Neural cell (in vitro differentiated cells): ENCODE data around the gene NUDC. TPM values are rescaled to one million over a fixed set of nuclear protein-coding genes. Genes with fewer than 3 reads are reported as not detected.

Experiments
- H2AFZ ChIP-seq: fragments of 200-600, 300-800 bp; sonication (generic), shearing (Covaris generic); 2 replicates; pipeline ENCODE4 v1.6.0; 2014; ENCODE audit warnings: low read depth, mild to moderate bottlenecking, antibody characterized with exemption, low read length, moderate library complexity
- H3F3A ChIP-seq: fragments of 200-600 bp; shearing (Covaris generic); 2 replicates; pipeline ENCODE4 v1.6.1; 2016; ENCODE audit warnings: mild to moderate bottlenecking, moderate library complexity, mixed read lengths, antibody characterized with exemption, low read length; ENCODE audit not compliant: insufficient read depth, poor library complexity, severe bottlenecking
- H3K27ac ChIP-seq: fragments of 200-600, 300-800 bp; sonication (generic), shearing (Covaris generic); 2 replicates; pipeline ENCODE4 v1.5.1; 2014; ENCODE audit warnings: mild to moderate bottlenecking, low read length, moderate library complexity
- H3K27me3 ChIP-seq: fragments of 300-800, 200-600 bp; sonication (generic), shearing (Covaris generic); 2 replicates; pipeline ENCODE4 v1.6.0; 2014; ENCODE audit warnings: mild to moderate bottlenecking, low read depth, low read length, moderate library complexity; ENCODE audit not compliant: insufficient read depth
- H3K36me3 ChIP-seq: fragments of 300-800, 200-600 bp; sonication (generic), shearing (Covaris generic); 2 replicates; pipeline ENCODE4 v1.5.1; 2014; ENCODE audit warnings: mild to moderate bottlenecking, antibody characterized with exemption, low read length, moderate library complexity; ENCODE audit not compliant: insufficient read depth
- H3K4me2 ChIP-seq: fragments of 300-800, 200-600 bp; sonication (generic), shearing (Covaris generic); 2 replicates; pipeline ENCODE4 v1.6.0; 2014; ENCODE audit warnings: mild to moderate bottlenecking, low read length
- H3K4me3 ChIP-seq: fragments of 300-800, 200-600 bp; sonication (generic), shearing (Covaris generic); 2 replicates; pipeline ENCODE4 v1.5.1; 2014; ENCODE audit warnings: mild to moderate bottlenecking, low read length, moderate library complexity
- H3K79me2 ChIP-seq: fragments of 200-600 bp; shearing (Covaris generic); replicated peaks from 2 replicates; pipeline ENCODE4 v1.6.0; 2014; ENCODE audit warnings: mild to moderate bottlenecking, low read length, moderate library complexity; ENCODE audit not compliant: insufficient read depth
- H3K9ac ChIP-seq: fragments of 300-800, 200-600 bp; sonication (generic), shearing (Covaris generic); 2 replicates; pipeline ENCODE4 v1.6.1; 2016; ENCODE audit warnings: mild to moderate bottlenecking, low read length, mixed read lengths
- H3K9me2 ChIP-seq: fragments of 200-600 bp; shearing (Covaris generic); 2 replicates; pipeline ENCODE4 v1.6.1; 2016; ENCODE audit warnings: mild to moderate bottlenecking, low read length, mixed read lengths; ENCODE audit not compliant: insufficient read depth
- H3K9me3 ChIP-seq: fragments of 200-600, 300-800 bp; sonication (generic), shearing (Covaris generic); 2 replicates; pipeline ENCODE4 v1.6.1; 2016; ENCODE audit warnings: mild to moderate bottlenecking, mixed run types, low read length, moderate library complexity, mixed read lengths
- H4K20me1 ChIP-seq: fragments of 200-600 bp; shearing (Covaris generic); 2 replicates; pipeline ENCODE4 v1.6.1; 2016; ENCODE audit warnings: mild to moderate bottlenecking, mixed run types; ENCODE audit not compliant: insufficient read depth
- EP300 ChIP-seq: fragments of 450-650 bp; conservative IDR thresholded peaks from 2 replicates; pipeline ENCODE4 v1.6.1; 2014; ENCODE audit warnings: antibody characterized with exemption, mild to moderate bottlenecking, moderate library complexity; ENCODE audit not compliant: poor library complexity, severe bottlenecking
- EZH2 ChIP-seq: fragments of 200-600, 300-800 bp; shearing (Covaris generic), sonication (generic); IDR thresholded peaks from 2 replicates; pipeline ENCODE4 v1.6.1; 2014; ENCODE audit warnings: antibody characterized with exemption, low read length, borderline replicate concordance, mild to moderate bottlenecking; ENCODE audit not compliant: insufficient read depth, poor library complexity, severe bottlenecking
- MXI1 ChIP-seq: fragments of 450-650 bp; conservative IDR thresholded peaks from 2 replicates; pipeline ENCODE4 v1.6.1; 2014; ENCODE audit warnings: antibody characterized with exemption, mild to moderate bottlenecking; ENCODE audit not compliant: poor library complexity, severe bottlenecking
- POLR2AphosphoS5 ChIP-seq: IDR thresholded peaks from 2 replicates; pipeline ENCODE4 v1.6.1; 2012
- RAD21 ChIP-seq: fragments of 450-650 bp; conservative IDR thresholded peaks from 2 replicates; pipeline ENCODE4 v1.6.1; 2014; ENCODE audit warnings: antibody characterized with exemption, mild to moderate bottlenecking, moderate library complexity
- SMC3 ChIP-seq: fragments of 450-650 bp; conservative IDR thresholded peaks from 2 replicates; pipeline ENCODE4 v1.6.1; 2014; ENCODE audit warnings: antibody characterized with exemption, mild to moderate bottlenecking, moderate library complexity; ENCODE audit not compliant: poor library complexity
- TAF1 ChIP-seq: IDR thresholded peaks from 2 replicates; pipeline ENCODE4 v1.6.1; 2012; ENCODE audit warnings: low read depth
- polyA plus RNA-seq: library from polyadenylated mRNA; depleted of rRNA; stranded (reverse); fragments of >200 nt; gene quantifications from 2 replicates; pipeline ENCODE4 v1.2.3, GENCODE V29; 2014
- TF ChIP-seq, protein P1 (sequence below): IDR thresholded peaks from 2 replicates; pipeline ENCODE4 v1.6.1; 2012; ENCODE audit warnings: borderline replicate concordance
- TF ChIP-seq, protein P2 (sequence below): fragments of 450-650 bp; IDR thresholded peaks from 2 replicates; pipeline ENCODE4 v1.5.1; 2014; ENCODE audit warnings: antibody characterized with exemption, mild to moderate bottlenecking, moderate library complexity; ENCODE audit not compliant: poor library complexity, severe bottlenecking

NUDC gene
- polyA plus RNA-seq, 1 donor from 2014 or later = 20.6 TPM

DNA sequence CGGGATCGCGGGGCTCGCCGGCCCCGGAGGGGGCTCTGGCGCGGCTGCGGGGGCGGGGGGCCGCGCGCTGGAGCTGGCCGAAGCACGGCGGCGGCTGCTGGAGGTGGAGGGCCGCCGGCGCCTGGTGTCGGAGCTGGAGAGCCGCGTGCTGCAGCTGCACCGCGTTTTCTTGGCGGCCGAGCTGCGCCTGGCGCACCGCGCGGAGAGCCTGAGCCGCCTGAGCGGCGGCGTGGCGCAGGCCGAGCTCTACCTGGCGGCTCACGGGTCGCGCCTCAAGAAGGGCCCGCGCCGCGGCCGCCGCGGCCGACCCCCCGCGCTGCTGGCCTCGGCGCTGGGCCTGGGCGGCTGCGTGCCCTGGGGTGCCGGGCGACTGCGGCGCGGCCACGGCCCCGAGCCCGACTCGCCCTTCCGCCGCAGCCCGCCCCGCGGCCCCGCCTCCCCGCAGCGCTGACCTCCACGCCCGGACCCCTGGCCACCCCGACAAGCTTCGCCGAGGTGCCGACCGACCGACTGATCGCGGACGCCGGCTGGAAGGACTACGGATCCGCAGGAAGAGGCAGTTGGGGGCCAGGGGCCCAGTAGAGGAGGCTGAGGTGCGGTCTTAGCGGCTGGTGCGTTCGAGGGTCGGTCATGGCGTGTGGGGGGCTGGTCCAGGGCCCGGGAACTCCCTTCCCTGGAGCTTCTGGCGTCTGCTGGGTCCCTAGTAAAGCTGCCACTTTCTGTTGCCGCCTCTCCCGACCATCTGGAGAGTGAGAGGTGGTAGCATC, 72.7 kb downstream of the NUDC start:
- no peak for TF ChIP-seq RAD21
- TF ChIP-seq, protein P1, sequence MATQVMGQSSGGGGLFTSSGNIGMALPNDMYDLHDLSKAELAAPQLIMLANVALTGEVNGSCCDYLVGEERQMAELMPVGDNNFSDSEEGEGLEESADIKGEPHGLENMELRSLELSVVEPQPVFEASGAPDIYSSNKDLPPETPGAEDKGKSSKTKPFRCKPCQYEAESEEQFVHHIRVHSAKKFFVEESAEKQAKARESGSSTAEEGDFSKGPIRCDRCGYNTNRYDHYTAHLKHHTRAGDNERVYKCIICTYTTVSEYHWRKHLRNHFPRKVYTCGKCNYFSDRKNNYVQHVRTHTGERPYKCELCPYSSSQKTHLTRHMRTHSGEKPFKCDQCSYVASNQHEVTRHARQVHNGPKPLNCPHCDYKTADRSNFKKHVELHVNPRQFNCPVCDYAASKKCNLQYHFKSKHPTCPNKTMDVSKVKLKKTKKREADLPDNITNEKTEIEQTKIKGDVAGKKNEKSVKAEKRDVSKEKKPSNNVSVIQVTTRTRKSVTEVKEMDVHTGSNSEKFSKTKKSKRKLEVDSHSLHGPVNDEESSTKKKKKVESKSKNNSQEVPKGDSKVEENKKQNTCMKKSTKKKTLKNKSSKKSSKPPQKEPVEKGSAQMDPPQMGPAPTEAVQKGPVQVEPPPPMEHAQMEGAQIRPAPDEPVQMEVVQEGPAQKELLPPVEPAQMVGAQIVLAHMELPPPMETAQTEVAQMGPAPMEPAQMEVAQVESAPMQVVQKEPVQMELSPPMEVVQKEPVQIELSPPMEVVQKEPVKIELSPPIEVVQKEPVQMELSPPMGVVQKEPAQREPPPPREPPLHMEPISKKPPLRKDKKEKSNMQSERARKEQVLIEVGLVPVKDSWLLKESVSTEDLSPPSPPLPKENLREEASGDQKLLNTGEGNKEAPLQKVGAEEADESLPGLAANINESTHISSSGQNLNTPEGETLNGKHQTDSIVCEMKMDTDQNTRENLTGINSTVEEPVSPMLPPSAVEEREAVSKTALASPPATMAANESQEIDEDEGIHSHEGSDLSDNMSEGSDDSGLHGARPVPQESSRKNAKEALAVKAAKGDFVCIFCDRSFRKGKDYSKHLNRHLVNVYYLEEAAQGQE = no peak
- TF ChIP-seq, protein P2, sequence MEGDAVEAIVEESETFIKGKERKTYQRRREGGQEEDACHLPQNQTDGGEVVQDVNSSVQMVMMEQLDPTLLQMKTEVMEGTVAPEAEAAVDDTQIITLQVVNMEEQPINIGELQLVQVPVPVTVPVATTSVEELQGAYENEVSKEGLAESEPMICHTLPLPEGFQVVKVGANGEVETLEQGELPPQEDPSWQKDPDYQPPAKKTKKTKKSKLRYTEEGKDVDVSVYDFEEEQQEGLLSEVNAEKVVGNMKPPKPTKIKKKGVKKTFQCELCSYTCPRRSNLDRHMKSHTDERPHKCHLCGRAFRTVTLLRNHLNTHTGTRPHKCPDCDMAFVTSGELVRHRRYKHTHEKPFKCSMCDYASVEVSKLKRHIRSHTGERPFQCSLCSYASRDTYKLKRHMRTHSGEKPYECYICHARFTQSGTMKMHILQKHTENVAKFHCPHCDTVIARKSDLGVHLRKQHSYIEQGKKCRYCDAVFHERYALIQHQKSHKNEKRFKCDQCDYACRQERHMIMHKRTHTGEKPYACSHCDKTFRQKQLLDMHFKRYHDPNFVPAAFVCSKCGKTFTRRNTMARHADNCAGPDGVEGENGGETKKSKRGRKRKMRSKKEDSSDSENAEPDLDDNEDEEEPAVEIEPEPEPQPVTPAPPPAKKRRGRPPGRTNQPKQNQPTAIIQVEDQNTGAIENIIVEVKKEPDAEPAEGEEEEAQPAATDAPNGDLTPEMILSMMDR = no peak
- no peak overlapping the region for H3K27ac ChIP-seq
- peaks cover 32% of the 10 kb centered on the region for H3K27me3 ChIP-seq

DNA sequence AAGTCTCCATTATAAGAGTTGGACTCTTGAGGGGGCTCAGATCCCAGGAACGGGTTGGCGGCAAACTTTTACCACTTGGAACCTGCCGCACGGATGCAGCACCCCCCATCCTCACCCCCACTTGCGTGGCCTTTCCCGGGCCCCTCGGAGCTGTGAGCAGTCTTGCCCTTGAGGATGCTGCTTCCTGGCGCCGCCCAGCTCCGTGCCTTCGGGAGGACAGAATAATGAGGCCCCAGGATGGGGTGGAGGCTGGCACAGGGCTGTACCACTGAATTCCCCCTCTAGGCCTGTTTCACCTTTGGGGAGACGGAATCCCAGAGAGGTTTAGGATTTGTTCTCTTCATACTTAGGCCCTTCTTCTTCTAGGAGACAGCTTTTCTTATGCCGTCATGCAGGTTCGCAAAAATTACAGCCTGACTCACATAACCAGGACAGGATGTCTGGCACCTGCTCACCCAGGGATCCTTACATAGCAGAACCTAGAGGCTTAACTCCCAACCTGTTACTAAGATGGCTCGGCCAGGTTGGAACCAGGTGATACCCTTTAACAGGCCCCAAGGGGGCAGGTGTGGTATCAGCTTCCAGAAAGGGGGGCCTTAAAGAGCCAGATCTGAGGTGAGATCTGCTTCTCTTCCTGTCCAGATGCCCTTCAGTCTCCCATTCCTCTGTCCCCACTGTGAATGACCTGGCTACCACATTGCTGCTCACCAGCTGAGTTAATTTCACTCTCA, 73.4 kb downstream of the NUDC start:
- Histone ChIP-seq H4K20me1 (no peaks in the 10 kb centered on the region), H3K79me2 (no peaks in the 10 kb centered on the region), H3K4me3 (peak overlapping the region; percentile 89), H3K9me3 (no peaks in the 10 kb centered on the region), H3K36me3 (no peaks in the 10 kb centered on the region), H3K9ac (peak overlapping the region; percentile 70), H3K27me3 (peaks cover 32% of the 10 kb centered on the region), H3K27ac (no peak overlapping the region), H3K4me2 (peak overlapping the region; percentile 7), H2AFZ (no peak overlapping the region), H3F3A (peaks cover under 1% of the 10 kb centered on the region), H3K9me2 (no peaks in the 10 kb centered on the region)
- TF ChIP-seq, protein P2 = no peak
- TF ChIP-seq EP300 (no peak), SMC3 (no peak), EZH2 (no peak), MXI1 (no peak), TAF1 (no peak), POLR2AphosphoS5 (no peak), RAD21 (no peak)
- TF ChIP-seq, protein P1 = no peak

More for the DNA sequence above, 72.7 kb downstream of the NUDC start:
- Histone ChIP-seq H2AFZ (no peak overlapping the region), H4K20me1 (no peaks in the 10 kb centered on the region), H3K9ac (peak overlapping the region; percentile 70), H3K9me3 (no peaks in the 10 kb centered on the region), H3K36me3 (no peaks in the 10 kb centered on the region), H3K4me2 (peak overlapping the region; percentile 7), H3K9me2 (no peaks in the 10 kb centered on the region), H3K4me3 (peak overlapping the region; percentile 89), H3K79me2 (no peaks in the 10 kb centered on the region), H3F3A (no peaks in the 10 kb centered on the region)
